WTC11 (cell line): Measurements from ENCODE around the gene AHRR. TPM values are rescaled to one million over a fixed set of nuclear protein-coding genes. Genes with fewer than 3 reads are reported as not detected.
A peak's percentile ranks its signal among the peaks of the same experiment; 100 is the strongest.
"Not testable (repeated sequence)": the region's sequence is repeated elsewhere in the genome, so short reads cannot be mapped to it uniquely, and the experiment has no call there.

Source experiments
- ATAC-seq: fragments of 200-7000 bp; cut with Tn5 transposase; 2 replicates; pipeline ENCODE4 v1.10.0; 2021; ENCODE audit warnings: mild to moderate bottlenecking, moderate library complexity
- CTCF ChIA-PET: fragments of 300-600 bp; sonication (Branson Sonifier 250); formaldehyde crosslinking; loops from one replicate; lab custom pipeline; 2021; ENCODE audit warnings: antibody characterized with exemption; lab: Charles Lee
- POLR2A ChIA-PET: fragments of 350-600 bp; sonication (Branson Sonifier 250); formaldehyde crosslinking; loops from one replicate; lab custom pipeline; 2021; ENCODE audit warnings: antibody characterized with exemption; lab: Charles Lee
- DNase-seq: peaks from one replicate; pipeline ENCODE4 v3.0.0; 2021; ENCODE audit warnings: low spot score
- H3K27ac Mint-ChIP-seq: 2 replicates; pipeline ENCODE4 v1.8.0; 2021; ENCODE audit warnings: mixed read lengths
- H3K27me3 Mint-ChIP-seq: 2 replicates; pipeline ENCODE4 v1.8.0; 2021; ENCODE audit warnings: low read depth, mild to moderate bottlenecking, moderate library complexity, mixed read lengths
- H3K36me3 Mint-ChIP-seq: 2 replicates; pipeline ENCODE4 v1.8.0; 2021; ENCODE audit warnings: mixed read lengths
- H3K4me1 Mint-ChIP-seq: 2 replicates; pipeline ENCODE4 v1.8.0; 2022; ENCODE audit warnings: mixed read lengths
- H3K4me3 Mint-ChIP-seq: 2 replicates; pipeline ENCODE4 v1.8.0; 2021; ENCODE audit warnings: mild to moderate bottlenecking, moderate library complexity, mixed read lengths
- H3K9me3 Mint-ChIP-seq: 2 replicates; pipeline ENCODE4 v1.8.0; 2021; ENCODE audit warnings: mixed read lengths
- AR ChIP-seq: fragments of 250-450 bp; sonication (Bioruptor Pico); IDR thresholded peaks from 2 replicates; pipeline ENCODE4 v1.9.0; 2021; ENCODE audit warnings: mild to moderate bottlenecking
- E2F1 ChIP-seq: sonication (generic); formaldehyde crosslinking; IDR thresholded peaks from 2 replicates; pipeline ENCODE4 v1.8.0; 2022; ENCODE audit warnings: mild to moderate bottlenecking, missing genetic modification reagents
- ESRRA ChIP-seq: sonication (generic); formaldehyde crosslinking; IDR thresholded peaks from 2 replicates; pipeline ENCODE4 v1.8.1; 2022; ENCODE audit warnings: mild to moderate bottlenecking, missing genetic modification reagents, borderline replicate concordance
- HMGXB4 ChIP-seq: sonication (generic); formaldehyde crosslinking; IDR thresholded peaks from 2 replicates; pipeline ENCODE4 v1.8.1; 2023; ENCODE audit warnings: mild to moderate bottlenecking, moderate library complexity, missing genetic modification reagents
- IRF1 ChIP-seq: sonication (generic); formaldehyde crosslinking; IDR thresholded peaks from 2 replicates; pipeline ENCODE4 v1.8.0; 2023; ENCODE audit warnings: missing genetic modification reagents
- MAX ChIP-seq: sonication (generic); formaldehyde crosslinking; IDR thresholded peaks from 2 replicates; pipeline ENCODE4 v1.8.0; 2022; ENCODE audit warnings: mild to moderate bottlenecking, missing genetic modification reagents
- NFATC4 ChIP-seq: fragments of 250-450 bp; sonication (Bioruptor Pico); IDR thresholded peaks from 2 replicates; pipeline ENCODE4 v1.9.0; 2021; ENCODE audit warnings: mild to moderate bottlenecking
- PREB ChIP-seq: sonication (generic); formaldehyde crosslinking; IDR thresholded peaks from 2 replicates; pipeline ENCODE4 v1.8.1; 2022; ENCODE audit warnings: mild to moderate bottlenecking, missing genetic modification reagents, moderate library complexity, borderline replicate concordance
- RELA ChIP-seq: sonication (generic); formaldehyde crosslinking; IDR thresholded peaks from 2 replicates; pipeline ENCODE4 v1.8.1; 2022; ENCODE audit warnings: missing genetic modification reagents, mild to moderate bottlenecking, borderline replicate concordance
- SP1 ChIP-seq: sonication (generic); formaldehyde crosslinking; conservative IDR thresholded peaks from 2 replicates; pipeline ENCODE4 v1.8.1; 2022; ENCODE audit warnings: missing genetic modification reagents
- USF1 ChIP-seq: sonication (generic); formaldehyde crosslinking; IDR thresholded peaks from 2 replicates; pipeline ENCODE4 v1.8.0; 2022; ENCODE audit warnings: mild to moderate bottlenecking, missing genetic modification reagents
- USF2 ChIP-seq: sonication (generic); formaldehyde crosslinking; IDR thresholded peaks from 2 replicates; pipeline ENCODE4 v1.8.1; 2023; ENCODE audit warnings: mild to moderate bottlenecking, missing genetic modification reagents, moderate library complexity
- ZBTB43 ChIP-seq: sonication (generic); formaldehyde crosslinking; IDR thresholded peaks from 2 replicates; pipeline ENCODE4 v1.8.1; 2023; ENCODE audit warnings: mild to moderate bottlenecking, missing genetic modification reagents
- ZNF121 ChIP-seq: sonication (generic); formaldehyde crosslinking; IDR thresholded peaks from 2 replicates; pipeline ENCODE4 v1.8.0; 2023; ENCODE audit warnings: missing genetic modification reagents
- ZNF423 ChIP-seq: fragments of 250-450 bp; sonication (Bioruptor Pico); IDR thresholded peaks from 2 replicates; pipeline ENCODE4 v2.1.2; 2022; ENCODE audit warnings: mild to moderate bottlenecking, moderate library complexity
- total RNA-seq: library from RNA; stranded (reverse); gene quantifications from 3 replicates; pipeline ENCODE4 v1.2.3, GENCODE V29; 2021

AHRR gene
- total RNA-seq, 1 experiment from 2014 or later, result 4.5 TPM

GRCh38 chr5:414991-415927 is 93.7 kb downstream of the AHRR start:
- peak; percentile 60 for TF ChIP-seq ZNF423 (CRISPR knock-in tag)
- ATAC-seq, result peak; percentile 86
- CTCF ChIA-PET, result interaction anchor here (0.8 to 5.2 kb wide), 33 partner anchors 8 to 596 kb away, joined by 3 to 73 read pairs (median 5); partner anchors contain the start of gene AHRR
- not testable (repeated sequence) for H3K36me3 Mint-ChIP-seq, H3K4me3 Mint-ChIP-seq, H3K9me3 Mint-ChIP-seq, H3K27me3 Mint-ChIP-seq
- DNase-seq, result peak; percentile 89
- peak overlapping the region; percentile 86; the same call in 1 of the 2 replicates for H3K27ac Mint-ChIP-seq
- H3K4me1 Mint-ChIP-seq, result peaks cover 20% of the 10 kb centered on the region
- POLR2A ChIA-PET, result interaction anchor here (1.0 kb wide), 1 partner anchor 16 kb away, joined by 3 read pairs; no protein-coding TSS in a partner anchor

- no peaks in the 10 kb centered on the region for H3K36me3 Mint-ChIP-seq
- CTCF ChIA-PET, result interaction anchor here (1.1 to 2.5 kb wide), 4 partner anchors 15 to 99 kb away, joined by 3 to 11 read pairs (median 7); partner anchors contain the start of gene AHRR
- ATAC-seq (peak; percentile 12), DNase-seq (peak; percentile 18)
- H3K9me3 Mint-ChIP-seq, result no peaks in the 10 kb centered on the region
- H3K4me3 Mint-ChIP-seq, result no peak overlapping the region
- peak; percentile 71; the same call in 1 of the 2 replicates for TF ChIP-seq USF1 (CRISPR knock-in tag)
- no peak for TF ChIP-seq SP1 (CRISPR knock-in tag)
- TF ChIP-seq USF2 (CRISPR knock-in tag), result peak; percentile 85
- 0 out of 2 replicates have a peak, but pooled peaks have one; percentile 16 for TF ChIP-seq MAX (CRISPR knock-in tag)
- peak; percentile 58; the same call in 1 of the 2 replicates for TF ChIP-seq ZNF121 (CRISPR knock-in tag)
- TF ChIP-seq, all 79 proteins: peak for 4
- Mint-ChIP-seq H3K4me1 (peaks cover 20% of the 10 kb centered on the region), H3K27ac (peak overlapping the region; percentile 86), H3K27me3 (no peaks in the 10 kb centered on the region; the same call in 1 of the 2 replicates)
- POLR2A ChIA-PET, result no interaction called here
Measured at GRCh38 chr5:415928-416635, 94.6 kb downstream of the AHRR start.

GRCh38 chr5:416636-416960 is 95.1 kb downstream of the AHRR start:
- no peak for DNase-seq
- ChIA-PET CTCF (interaction anchor here (1.5 kb wide), 1 partner anchor 15 kb away, joined by 7 read pairs; no protein-coding TSS in a partner anchor), POLR2A (no interaction called here)

More at GRCh38 chr5:416636-416960, 95.1 kb downstream of the AHRR start:
- no peak overlapping the region for H3K4me3 Mint-ChIP-seq
- H3K27me3 Mint-ChIP-seq, result no peaks in the 10 kb centered on the region; the same call in 1 of the 2 replicates
- no peaks in the 10 kb centered on the region for H3K9me3 Mint-ChIP-seq
- ATAC-seq, result no peak
- peaks cover 18% of the 10 kb centered on the region for H3K4me1 Mint-ChIP-seq
- H3K36me3 Mint-ChIP-seq, result no peaks in the 10 kb centered on the region
- no peak for TF ChIP-seq IRF1 (CRISPR knock-in tag)
- TF ChIP-seq ZBTB43 (CRISPR knock-in tag), result no peak
- TF ChIP-seq HMGXB4 (CRISPR knock-in tag), result no peak
- TF ChIP-seq E2F1 (CRISPR knock-in tag), result no peak
- TF ChIP-seq ESRRA, result no peak
- no peak for TF ChIP-seq PREB
- no peak for TF ChIP-seq NFATC4 (CRISPR knock-in tag)
- TF ChIP-seq RELA, result no peak
- no peak for TF ChIP-seq AR
- TF ChIP-seq, all 79 proteins: peak for 0
- H3K27ac Mint-ChIP-seq, result no peak overlapping the region
